ENCODE results near the gene LRRIQ4.

GRCh38 chr3:169865176-169865767 is 52.6 kb downstream of the LRRIQ4 start:
- TF ChIP-seq ZC3H10 (CRISPR knock-in tag; IDR thresholded peaks at IDR 0.05) (no peak), ZFP30 (CRISPR knock-in tag; IDR thresholded peaks at IDR 0.05) (no peak), PATZ1 (CRISPR knock-in tag; IDR thresholded peaks at IDR 0.05; ENCODE audit: borderline replicate concordance) (no peak), TCF4 (CRISPR knock-in tag; IDR thresholded peaks at IDR 0.05; ENCODE audit: borderline replicate concordance) (no peak), GLIS3 (CRISPR knock-in tag; IDR thresholded peaks at IDR 0.05) (no peak), ZFP3 (CRISPR knock-in tag; IDR thresholded peaks at IDR 0.05) (no peak), ZNF565 (CRISPR knock-in tag; conservative IDR thresholded peaks at IDR 0.05; ENCODE audit: low read depth) (no peak), ESRRG (CRISPR knock-in tag; IDR thresholded peaks at IDR 0.05) (no peak), TSHZ2 (CRISPR knock-in tag; IDR thresholded peaks at IDR 0.05) (no peak)
